CD4-positive, alpha-beta T cell (primary cell): Measurements from ENCODE around the gene MYH6. TPM values are rescaled to one million over a fixed set of nuclear protein-coding genes. Genes with fewer than 3 reads are reported as not detected.

Experiments used
- ATAC-seq: fragments of 200-7000 bp; cut with Tn5 transposase; one replicate; pipeline ENCODE4 v1.10.0; 2022; ENCODE audit warnings: mild to moderate bottlenecking; ENCODE audit not compliant: poor library complexity
- CTCF ChIA-PET: fragments of 350-600 bp; sonication (Branson Sonifier 250); formaldehyde crosslinking; loops from one replicate; lab custom pipeline; 2021; ENCODE audit warnings: antibody characterized with exemption, inconsistent platforms; lab: Charles Lee
- POLR2A ChIA-PET: fragments of 350-600 bp; sonication (Branson Sonifier 250); formaldehyde crosslinking; loops from one replicate; lab custom pipeline; 2021; ENCODE audit warnings: antibody characterized with exemption, inconsistent platforms; lab: Charles Lee
- DNase-seq, 14 experiments: peaks; one replicate each; pipeline ENCODE4 v3.0.0-alpha.2; 2013 to 2020; ENCODE audit warnings: mixed read lengths in 2 of 14
- H3K27ac ChIP-seq, 2 donors: one replicate each; pipeline versions ENCODE4 v1.5.1 to v1.7.0; 2013; ENCODE audit warnings: low read length in 2 of 2, low read depth in 1 of 2, mild to moderate bottlenecking in 1 of 2
- H3K27me3 ChIP-seq, 2 experiments: 1 replicate in 1 of 2; 2 replicates in 1 of 2; pipeline versions ENCODE4 v1.6.1 to v1.7.0; 2013; ENCODE audit warnings: low read length in 2 of 2, control low read depth in 1 of 2, mild to moderate bottlenecking in 1 of 2, moderate library complexity in 1 of 2; ENCODE audit not compliant: insufficient read depth in 2 of 2, control insufficient read depth in 1 of 2
- H3K36me3 ChIP-seq: one replicate; pipeline ENCODE4 v1.6.1; 2013; ENCODE audit warnings: low read length, control low read depth; ENCODE audit not compliant: insufficient read depth
- H3K4me1 ChIP-seq: one replicate; pipeline ENCODE4 v1.6.1; 2013; ENCODE audit warnings: low read length, control low read depth; ENCODE audit not compliant: insufficient read depth
- H3K4me3 ChIP-seq: one replicate; pipeline ENCODE4 v1.5.1; 2013; ENCODE audit warnings: mild to moderate bottlenecking, low read length, moderate library complexity
- H3K9me3 ChIP-seq, 2 experiments: 1 replicate in 1 of 2; 2 replicates in 1 of 2; pipeline versions ENCODE4 v1.6.1 to v1.7.0; 2013; ENCODE audit warnings: low read length in 2 of 2, mild to moderate bottlenecking in 2 of 2, control low read depth in 1 of 2, moderate library complexity in 1 of 2; ENCODE audit not compliant: control insufficient read depth in 1 of 2, insufficient read depth in 1 of 2
- H3K27ac Mint-ChIP-seq: one replicate; pipeline ENCODE4 v1.8.0; 2020; ENCODE audit warnings: mixed read lengths
- H3K27me3 Mint-ChIP-seq: one replicate; pipeline ENCODE4 v1.8.0; 2021; ENCODE audit warnings: mixed read lengths
- H3K36me3 Mint-ChIP-seq: one replicate; pipeline ENCODE4 v1.8.0; 2021; ENCODE audit warnings: low read depth, mixed read lengths
- H3K4me1 Mint-ChIP-seq: one replicate; pipeline ENCODE4 v1.8.0; 2021; ENCODE audit warnings: low read depth, mixed read lengths
- H3K4me3 Mint-ChIP-seq: one replicate; pipeline ENCODE4 v1.8.0; 2020; ENCODE audit warnings: mild to moderate bottlenecking, mixed read lengths
- H3K9me3 Mint-ChIP-seq: one replicate; pipeline ENCODE4 v1.8.0; 2020; ENCODE audit warnings: mixed read lengths
- intact Hi-C, 2 experiments: fragments of 100-400 bp; cut with DNase I in 1 of 2; cut with micrococcal nuclease in 1 of 2; formaldehyde crosslinking; loops; one replicate each; pipeline versions ENCODE4 v1.15.1 to v1.9.0; 2023 to 2025; cut with DNase I, micrococcal nuclease
- total RNA-seq, 174 experiments: library from RNA in 2 of 174; stranded (reverse) in 2 of 174; gene quantifications; one replicate each; pipeline ENCODE4 v1.2.3 and lab custom pipeline; 2021 to 2026
- TF ChIP-seq, protein P1 (sequence below): fragments of 200-600 bp; IDR thresholded peaks from one replicate; pipeline ENCODE4 v1.8.0; 2022; ENCODE audit warnings: antibody characterized with exemption, mild to moderate bottlenecking

MYH6 gene
- total RNA-seq, 2 experiments from 2014 or later: not detected

DNA sequence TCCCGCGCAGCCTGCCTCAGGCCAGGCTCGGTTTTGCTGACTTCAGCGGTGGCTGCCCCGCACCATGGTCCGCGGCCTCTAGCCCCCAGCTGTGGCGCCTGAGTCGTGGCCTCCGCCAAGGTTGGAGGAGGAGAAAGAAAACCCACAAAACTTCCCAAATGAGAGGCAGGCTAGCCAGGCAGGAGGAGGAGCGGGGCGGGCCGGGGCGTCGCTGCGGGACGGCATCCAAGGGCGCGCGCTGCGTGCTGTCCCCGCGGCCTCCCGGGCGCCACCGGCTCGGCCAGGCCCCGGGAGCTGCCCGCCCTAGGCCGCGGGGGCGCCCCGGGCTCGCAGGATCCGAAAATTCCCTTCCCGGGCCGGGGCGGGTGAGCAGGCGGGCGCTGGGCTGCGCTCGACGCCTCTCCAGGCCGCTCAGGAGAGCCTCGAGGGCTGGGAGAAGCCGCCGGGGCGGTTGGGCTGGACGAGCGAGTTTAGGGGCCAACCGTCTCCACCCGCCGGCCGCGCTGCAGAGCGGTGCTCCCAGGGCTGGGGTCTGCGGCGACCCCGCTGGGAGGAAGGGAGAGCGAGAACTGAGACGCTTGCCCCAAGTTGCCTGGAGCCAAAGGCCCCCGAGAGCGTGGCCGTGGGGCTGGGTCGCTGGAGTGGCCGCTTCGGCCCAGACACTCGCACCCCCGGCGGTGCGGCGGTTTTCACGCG lies 42.9 kb downstream of the MYH6 start, which contains the start of gene EFS:
TSS of gene EFS (minus strand) at position 137 of the 696 bp plus-strand sequence. CDS start 147 bp downstream, outside the sequence.
- H3K9me3 ChIP-seq: peaks cover 0 to 9% of the 10 kb centered on the region in 2 experiments
- peaks cover 26 to 27% of the 10 kb centered on the region in 2 experiments for H3K27me3 ChIP-seq
- CTCF ChIA-PET: no interaction called here
- H3K27ac ChIP-seq: no peak within 1 kb of the TSS
- H3K27me3 Mint-ChIP-seq: peaks cover 56% of the 10 kb centered on the region
- TF ChIP-seq, protein P1, sequence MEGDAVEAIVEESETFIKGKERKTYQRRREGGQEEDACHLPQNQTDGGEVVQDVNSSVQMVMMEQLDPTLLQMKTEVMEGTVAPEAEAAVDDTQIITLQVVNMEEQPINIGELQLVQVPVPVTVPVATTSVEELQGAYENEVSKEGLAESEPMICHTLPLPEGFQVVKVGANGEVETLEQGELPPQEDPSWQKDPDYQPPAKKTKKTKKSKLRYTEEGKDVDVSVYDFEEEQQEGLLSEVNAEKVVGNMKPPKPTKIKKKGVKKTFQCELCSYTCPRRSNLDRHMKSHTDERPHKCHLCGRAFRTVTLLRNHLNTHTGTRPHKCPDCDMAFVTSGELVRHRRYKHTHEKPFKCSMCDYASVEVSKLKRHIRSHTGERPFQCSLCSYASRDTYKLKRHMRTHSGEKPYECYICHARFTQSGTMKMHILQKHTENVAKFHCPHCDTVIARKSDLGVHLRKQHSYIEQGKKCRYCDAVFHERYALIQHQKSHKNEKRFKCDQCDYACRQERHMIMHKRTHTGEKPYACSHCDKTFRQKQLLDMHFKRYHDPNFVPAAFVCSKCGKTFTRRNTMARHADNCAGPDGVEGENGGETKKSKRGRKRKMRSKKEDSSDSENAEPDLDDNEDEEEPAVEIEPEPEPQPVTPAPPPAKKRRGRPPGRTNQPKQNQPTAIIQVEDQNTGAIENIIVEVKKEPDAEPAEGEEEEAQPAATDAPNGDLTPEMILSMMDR: no peak
- H3K36me3 Mint-ChIP-seq: no peaks in the 10 kb centered on the region
- H3K4me1 Mint-ChIP-seq: no peaks in the 10 kb centered on the region
- POLR2A ChIA-PET: no interaction called here
- intact Hi-C loops: no loop called here
- no peak within 1 kb of the TSS for H3K4me3 ChIP-seq
- no peaks in the 10 kb centered on the region for H3K36me3 ChIP-seq
- no peak within 1 kb of the TSS for H3K4me3 Mint-ChIP-seq
- ATAC-seq: no peak
- H3K4me1 ChIP-seq: peaks cover 8% of the 10 kb centered on the region
- DNase-seq: no peak
- no peaks in the 10 kb centered on the region for H3K9me3 Mint-ChIP-seq
- no peak within 1 kb of the TSS for H3K27ac Mint-ChIP-seq

DNA sequence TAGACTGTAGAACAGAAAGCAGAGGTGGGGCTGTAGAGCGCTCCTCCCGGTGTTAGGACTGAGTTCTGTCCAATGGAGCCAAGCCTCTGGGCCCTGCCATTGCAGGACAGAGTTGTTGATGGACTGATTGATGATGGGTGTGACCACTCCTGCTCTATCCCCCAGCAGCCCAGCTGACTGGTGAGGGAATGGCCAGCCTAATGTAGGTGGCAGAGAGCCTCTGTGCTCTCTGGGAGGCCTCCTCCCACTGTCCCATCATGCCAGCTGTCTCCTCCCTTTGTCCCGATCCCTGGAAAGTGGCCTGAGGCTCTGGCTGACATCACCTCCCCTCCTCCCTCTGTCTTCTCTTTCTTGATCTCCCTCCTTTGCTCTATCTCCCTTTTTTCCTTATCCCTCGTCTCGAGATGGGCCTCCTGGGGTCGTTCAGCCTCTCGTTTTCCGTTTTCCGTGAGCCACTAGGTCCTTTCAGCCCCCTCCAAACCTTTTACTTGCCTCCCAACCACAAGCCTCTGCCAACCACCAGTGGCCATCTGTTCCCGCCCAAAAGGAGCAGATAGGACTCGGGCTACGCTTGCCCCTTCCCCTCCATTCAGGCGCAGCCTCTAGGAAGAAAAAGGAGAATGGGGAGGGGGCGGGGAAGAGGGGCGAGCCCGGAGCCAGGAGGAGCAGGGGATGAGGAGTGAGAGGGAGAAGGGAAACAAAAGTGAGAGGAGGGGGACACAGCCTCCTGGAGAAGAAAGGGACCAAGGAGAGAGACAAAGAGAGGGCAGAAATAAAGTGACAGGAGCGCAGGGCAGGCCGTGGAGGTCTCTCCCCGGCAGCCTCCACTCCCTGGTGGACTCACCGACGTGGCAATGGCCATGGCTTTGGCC lies 43.7 kb downstream of the MYH6 start:
- ATAC-seq (no peak), DNase-seq (no peak)
- Mint-ChIP-seq H3K27me3 (peaks cover 56% of the 10 kb centered on the region), H3K9me3 (no peaks in the 10 kb centered on the region), H3K4me3 (no peak overlapping the region), H3K27ac (no peak overlapping the region), H3K36me3 (no peaks in the 10 kb centered on the region), H3K4me1 (no peaks in the 10 kb centered on the region)
- Histone ChIP-seq H3K4me3 (no peak overlapping the region), H3K27ac (no peak overlapping the region), H3K4me1 (peaks cover 8% of the 10 kb centered on the region), H3K9me3 (peaks cover 0 to 9% of the 10 kb centered on the region in 2 experiments), H3K27me3 (peaks cover 24 to 27% of the 10 kb centered on the region in 2 experiments), H3K36me3 (no peaks in the 10 kb centered on the region)
- intact Hi-C loops: no loop called here
- ChIA-PET POLR2A (no interaction called here), CTCF (no interaction called here)
- TF ChIP-seq, protein P1: no peak

DNA sequence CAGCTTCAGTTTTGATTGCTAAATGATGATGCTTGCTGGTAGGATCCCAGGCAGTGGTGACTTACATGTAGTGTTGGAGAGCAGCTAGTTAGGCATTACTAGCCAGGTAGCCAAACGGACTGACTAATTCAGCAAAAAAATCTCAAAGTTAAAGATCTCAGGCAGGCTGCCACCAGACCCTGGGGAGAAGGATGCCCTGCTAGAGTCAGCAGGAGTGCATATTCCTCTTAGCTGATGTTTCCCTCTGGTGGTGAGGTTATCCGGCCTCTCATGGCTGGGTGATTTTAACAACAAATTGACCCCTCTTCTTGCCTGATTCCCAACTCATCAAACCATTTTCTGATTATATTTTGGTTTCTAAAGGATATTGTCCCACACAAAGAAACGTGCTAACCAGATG lies 45.9 kb downstream of the MYH6 start:
- Mint-ChIP-seq H3K27me3 (peaks cover 39% of the 10 kb centered on the region), H3K36me3 (no peaks in the 10 kb centered on the region), H3K9me3 (no peaks in the 10 kb centered on the region), H3K27ac (no peak overlapping the region), H3K4me3 (no peak overlapping the region), H3K4me1 (no peaks in the 10 kb centered on the region)
- CTCF ChIA-PET: interaction anchor here (1.1 kb wide), 1 partner anchor 18 kb away, joined by 3 read pairs; no protein-coding TSS in a partner anchor
- intact Hi-C loops: no loop called here
- DNase-seq: no peak
- H3K36me3 ChIP-seq: no peaks in the 10 kb centered on the region
- H3K9me3 ChIP-seq: peaks cover 0 to 9% of the 10 kb centered on the region in 2 experiments
- peaks cover 17 to 19% of the 10 kb centered on the region in 2 experiments for H3K27me3 ChIP-seq
- H3K4me3 ChIP-seq: no peak overlapping the region
- no peak for ATAC-seq
- H3K4me1 ChIP-seq: peaks cover 8% of the 10 kb centered on the region
- no peak overlapping the region for H3K27ac ChIP-seq
- TF ChIP-seq, protein P1: no peak
- POLR2A ChIA-PET: no interaction called here
